A549 (cell line): Measurements from ENCODE around the gene MAGEB16. TPM values are rescaled to one million over a fixed set of nuclear protein-coding genes. Genes with fewer than 3 reads are reported as not detected.

Experiments used
- ATAC-seq, 2 experiments: fragments of 200-7000 bp in 1 of 2; fragments of >200 bp in 1 of 2; cut with Nextera tagmentation in 1 of 2; cut with Tn5 transposase in 1 of 2; 3 replicates each; pipeline versions ENCODE4 v1.8.0 to v1.9.1; 2018 to 2020; ENCODE audit warnings: mild to moderate bottlenecking in 1 of 2, moderate library complexity in 1 of 2
- CTCF ChIA-PET: fragments of 300-600 bp; sonication (Branson Sonifier 250); formaldehyde crosslinking; extraction: SDS; loops from one replicate; lab custom pipeline; 2021; ENCODE audit warnings: antibody characterized with exemption, inconsistent platforms; lab: Yijun Ruan, JAX
- POLR2A ChIA-PET: fragments of 350-600 bp; formaldehyde crosslinking; extraction: SDS; loops from one replicate; lab custom pipeline; 2021; ENCODE audit warnings: antibody characterized with exemption, inconsistent platforms; lab: Yijun Ruan, JAX
- DNase-seq, 2 experiments: peaks; one replicate each; pipeline versions ENCODE4 v3.0.0 to v3.0.0-alpha.2; 2011 to 2016; ENCODE audit warnings: low read depth in 1 of 2, low spot score in 1 of 2
- FAIRE-seq: peaks from 2 replicates; lab custom pipeline; 2011; peaks lifted over from hg19 to GRCh38; lab: Jason Lieb, UNC
- H3K27ac ChIP-seq, 2 experiments: fragments of >200 bp; sonication (Bioruptor Twin); formaldehyde crosslinking; 3 replicates each; pipeline ENCODE4 v1.5.1; 2016 to 2017
- H3K4me1 ChIP-seq: fragments of >200 bp; sonication (Bioruptor Twin); formaldehyde crosslinking; 3 replicates; pipeline ENCODE4 v1.6.1; 2016
- H3K4me2 ChIP-seq: fragments of >200 bp; sonication (Bioruptor Twin); formaldehyde crosslinking; 3 replicates; pipeline ENCODE4 v1.6.1; 2016
- H3K4me3 ChIP-seq: fragments of >200 bp; sonication (Bioruptor Twin); formaldehyde crosslinking; 3 replicates; pipeline ENCODE4 v1.5.1; 2016
- H3K9me3 ChIP-seq: fragments of >200 bp; sonication (Bioruptor Twin); formaldehyde crosslinking; 3 replicates; pipeline ENCODE4 v1.6.1; 2016
- ATOH8 ChIP-seq: fragments of 250-450 bp; sonication (Bioruptor Pico); IDR thresholded peaks from 2 replicates; pipeline ENCODE4 v1.5.0; 2020; ENCODE audit warnings: low read depth, mild to moderate bottlenecking, moderate library complexity
- BHLHE40 ChIP-seq: IDR thresholded peaks from 2 replicates; pipeline ENCODE4 v1.6.1; 2012; ENCODE audit warnings: low read depth, low read length, inconsistent platforms
- CHD4 ChIP-seq: fragments of 200-600 bp; sonication (generic); IDR thresholded peaks from 2 replicates; pipeline ENCODE4 v1.6.1; 2016; ENCODE audit warnings: antibody characterized with exemption, mild to moderate bottlenecking, borderline replicate concordance
- CTCF ChIP-seq: fragments of >200 bp; sonication (Bioruptor Twin); formaldehyde crosslinking; IDR thresholded peaks from 3 replicates; pipeline ENCODE4 v1.5.1; 2016
- EHF ChIP-seq: fragments of 250-450 bp; sonication (Bioruptor Pico); IDR thresholded peaks from 2 replicates; pipeline ENCODE4 v1.5.0; 2020; ENCODE audit warnings: mild to moderate bottlenecking
- FOSL2 ChIP-seq, 2 experiments: fragments of 450-650 bp in 1 of 2; fragments of >200 bp in 1 of 2; sonication (Bioruptor Twin) in 1 of 2; formaldehyde crosslinking; IDR thresholded peaks; 2 replicates each; pipeline versions ENCODE4 v1.5.0 to v1.6.1; 2016 to 2020; ENCODE audit warnings: mild to moderate bottlenecking in 1 of 2, moderate library complexity in 1 of 2
- FOXS1 ChIP-seq: fragments of 250-450 bp; sonication (Bioruptor Pico); IDR thresholded peaks from 2 replicates; pipeline ENCODE4 v1.5.0; 2020; ENCODE audit warnings: mild to moderate bottlenecking, moderate library complexity
- HMGXB4 ChIP-seq: fragments of 250-450 bp; sonication (Bioruptor Pico); IDR thresholded peaks from 2 replicates; pipeline ENCODE4 v1.5.0; 2021; ENCODE audit warnings: mild to moderate bottlenecking, moderate library complexity, borderline replicate concordance
- JUN ChIP-seq, 2 experiments: fragments of >200 bp; sonication (Bioruptor Twin); formaldehyde crosslinking; IDR thresholded peaks; 2 replicates in 1 of 2; 3 replicates in 1 of 2; pipeline ENCODE4 v1.6.1; 2016 to 2017
- JUNB ChIP-seq: fragments of >200 bp; sonication (Bioruptor Twin); formaldehyde crosslinking; IDR thresholded peaks from 2 replicates; pipeline ENCODE4 v1.6.1; 2016
- KDM1A ChIP-seq: fragments of 200-600 bp; sonication (generic); IDR thresholded peaks from 2 replicates; pipeline ENCODE4 v1.6.1; 2016; ENCODE audit warnings: low read depth, mild to moderate bottlenecking
- KDM5A ChIP-seq: fragments of 200-600 bp; sonication (generic); IDR thresholded peaks from 2 replicates; pipeline ENCODE4 v1.6.1; 2016; ENCODE audit warnings: antibody characterized with exemption, mild to moderate bottlenecking
- MAFK ChIP-seq: fragments of 450-650 bp; IDR thresholded peaks from 2 replicates; pipeline ENCODE4 v1.6.1; 2014; ENCODE audit not compliant: partially characterized antibody
- MAX ChIP-seq: IDR thresholded peaks from 2 replicates; pipeline ENCODE4 v1.6.1; 2012
- NPAS2 ChIP-seq: fragments of 250-450 bp; sonication (Bioruptor Pico); IDR thresholded peaks from 2 replicates; pipeline ENCODE4 v1.8.0; 2022; ENCODE audit warnings: mild to moderate bottlenecking, moderate library complexity, borderline replicate concordance
- PHF8 ChIP-seq: fragments of 200-600 bp; sonication (generic); IDR thresholded peaks from 2 replicates; pipeline ENCODE4 v1.6.1; 2016; ENCODE audit warnings: low read depth, mild to moderate bottlenecking, antibody characterized with exemption, moderate library complexity, borderline replicate concordance
- POLR2AphosphoS2 ChIP-seq: conservative IDR thresholded peaks from 2 replicates; pipeline ENCODE4 v1.6.1; 2012; ENCODE audit warnings: low read length, improper control_type of control experiment, inconsistent platforms
- RAD21 ChIP-seq, 2 experiments: fragments of >200 bp in 1 of 2; sonication (Bioruptor Twin) in 1 of 2; formaldehyde crosslinking in 1 of 2; IDR thresholded peaks in 1 of 2; conservative IDR thresholded peaks in 1 of 2; 2 replicates in 1 of 2; 3 replicates in 1 of 2; pipeline ENCODE4 v1.6.1; 2012 to 2018; ENCODE audit warnings: inconsistent platforms in 1 of 2
- REST ChIP-seq: fragments of 200-600 bp; sonication (generic); IDR thresholded peaks from 2 replicates; pipeline ENCODE4 v1.6.1; 2016; ENCODE audit warnings: antibody characterized with exemption, mild to moderate bottlenecking, moderate library complexity
- SMC3 ChIP-seq: fragments of >200 bp; sonication (Bioruptor Twin); formaldehyde crosslinking; IDR thresholded peaks from 3 replicates; pipeline ENCODE4 v1.6.1; 2018; ENCODE audit warnings: inconsistent platforms
- TFCP2L1 ChIP-seq: fragments of 250-450 bp; sonication (Bioruptor Pico); IDR thresholded peaks from 2 replicates; pipeline ENCODE4 v1.5.0; 2021; ENCODE audit warnings: mild to moderate bottlenecking
- USF2 ChIP-seq: fragments of 450-650 bp; IDR thresholded peaks from 2 replicates; pipeline ENCODE4 v1.6.1; 2014; ENCODE audit warnings: antibody characterized with exemption
- ZC3H11A ChIP-seq: fragments of 450-650 bp; IDR thresholded peaks from 2 replicates; pipeline ENCODE4 v1.6.1; 2014; ENCODE audit warnings: antibody characterized with exemption, mild to moderate bottlenecking
- WGBS: methylation state at CpG from one replicate; pipeline ENCODE4 v1.1.6; 2017; ENCODE audit errors: missing lambda C conversion rate; 5-methylcytosine and 5-hydroxymethylcytosine counted together
- polyA plus RNA-seq, 4 experiments: library from polyadenylated mRNA; depleted of rRNA in 3 of 4; stranded (reverse); fragments of >200 nt; fragmentation: RNase III in 1 of 4; extraction: RNeasy Plus Mini Kit Qiagen cat#74134 plus additional on column Dnase treatment in 1 of 4; gene quantifications; 2 replicates in 3 of 4; 3 replicates in 1 of 4; pipeline ENCODE4 v1.2.3, GENCODE V29; 2011 to 2017

The MAGEB16 gene
- polyA plus RNA-seq, 2 of the 4 experiments (the other 2 are of a cell fraction): not detected

- POLR2A ChIA-PET: no interaction called here
- CTCF ChIA-PET: no interaction called here
- Histone ChIP-seq H3K27ac (no peak overlapping the region), H3K9me3 (no peaks in the 10 kb centered on the region), H3K4me3 (no peak overlapping the region), H3K4me2 (no peak overlapping the region), H3K4me1 (no peaks in the 10 kb centered on the region)
- DNase-seq (no peak), FAIRE-seq (no peak), ATAC-seq (no peak)
- no peak for TF ChIP-seq REST
- WGBS: 39% methylated on average over 3 of the region's 4 CpGs
Observed at GRCh38 chrX:35809781-35810180, 11.6 kb downstream of the MAGEB16 start.

GRCh38 chrX:35819241-35819640 is 21.1 kb downstream of the MAGEB16 start:
- no peak overlapping the region for H3K4me2 ChIP-seq
- CTCF ChIA-PET: no interaction called here
- no peak for ATAC-seq
- TF ChIP-seq HMGXB4 (CRISPR knock-in tag) (no peak), RAD21 (conservative IDR thresholded peaks at IDR 0.05 in 1 of 2, IDR thresholded peaks at IDR 0.05 in 1 of 2) (no peak), FOXS1 (CRISPR knock-in tag) (no peak), EHF (CRISPR knock-in tag) (no peak)
- TF ChIP-seq, all 56 proteins: peak for 0
- POLR2A ChIA-PET: no interaction called here
- 1% methylated on average over 4 of the region's 4 CpGs for WGBS
- no peak overlapping the region for H3K27ac ChIP-seq
- no peaks in the 10 kb centered on the region for H3K4me1 ChIP-seq
- DNase-seq (no peak), FAIRE-seq (no peak)
- no peaks in the 10 kb centered on the region for H3K9me3 ChIP-seq
- no peak overlapping the region for H3K4me3 ChIP-seq

GRCh38 chrX:35826503-35826902 is 28.4 kb downstream of the MAGEB16 start:
- Histone ChIP-seq H3K27ac (no peak overlapping the region), H3K4me3 (no peak overlapping the region)
- DNase-seq (no peak), FAIRE-seq (no peak)
- POLR2A ChIA-PET: no interaction called here
- TF ChIP-seq TFCP2L1: no peak
- TF ChIP-seq MAFK: no peak
- TF ChIP-seq CTCF: no peak
- no peak for TF ChIP-seq ATOH8 (CRISPR knock-in tag)
- TF ChIP-seq PHF8: no peak
- no peak for TF ChIP-seq BHLHE40
- no peak for TF ChIP-seq RAD21 (conservative IDR thresholded peaks at IDR 0.05 in 1 of 2, IDR thresholded peaks at IDR 0.05 in 1 of 2)
- TF ChIP-seq ZC3H11A: no peak
- TF ChIP-seq NPAS2 (CRISPR knock-in tag): no peak
- no peak for TF ChIP-seq SMC3
- TF ChIP-seq KDM1A: no peak
- TF ChIP-seq JUN (IDR thresholded peaks at IDR 0.05): no peak
- TF ChIP-seq MAX: no peak
- no peak for TF ChIP-seq FOSL2 (IDR thresholded peaks at IDR 0.05)
- TF ChIP-seq FOSL2 (CRISPR knock-in tag; IDR thresholded peaks at IDR 0.05): no peak
- no peak for TF ChIP-seq USF2
- no peak for TF ChIP-seq POLR2AphosphoS2
- no peak for TF ChIP-seq CHD4
- TF ChIP-seq KDM5A: no peak
- no peak for TF ChIP-seq JUNB
- TF ChIP-seq, all 56 proteins: peak for 0
- H3K9me3 ChIP-seq: no peaks in the 10 kb centered on the region
- WGBS: 14% methylated on average over 1 of the region's 1 CpG
- H3K4me1 ChIP-seq: no peaks in the 10 kb centered on the region
- H3K4me2 ChIP-seq: no peak overlapping the region
- CTCF ChIA-PET: interaction anchor here (0.8 kb wide), 1 partner anchor 41 kb away, joined by 3 read pairs; no protein-coding TSS in a partner anchor
- no peak for ATAC-seq
